H9 (cell line): ENCODE results near the gene GRM5. TPM values are rescaled to one million over a fixed set of nuclear protein-coding genes. Genes with fewer than 3 reads are reported as not detected.

Experiments
- DNase-seq: peaks from one replicate; pipeline ENCODE4 v3.0.0-alpha.2; 2017
- H2AFZ ChIP-seq: one replicate; pipeline ENCODE4 v1.6.1; 2013; ENCODE audit warnings: mild to moderate bottlenecking, low read length, control low read depth, moderate library complexity
- H2AK5ac ChIP-seq: 2 replicates; pipeline ENCODE4 v1.6.1; 2013; ENCODE audit warnings: low read length, control low read depth, mixed read lengths; ENCODE audit not compliant: insufficient read length
- H2BK120ac ChIP-seq: one replicate; pipeline ENCODE4 v1.6.1; 2013; ENCODE audit warnings: low read depth, mild to moderate bottlenecking, low read length, control low read depth, inconsistent platforms; ENCODE audit not compliant: poor library complexity, severe bottlenecking
- H2BK12ac ChIP-seq: 2 replicates; pipeline ENCODE4 v1.6.1; 2013; ENCODE audit warnings: low read length, control low read depth, mixed read lengths, low read depth; ENCODE audit not compliant: insufficient read length
- H2BK15ac ChIP-seq: 2 replicates; pipeline ENCODE4 v1.6.1; 2013; ENCODE audit warnings: low read depth, low read length, control low read depth
- H2BK20ac ChIP-seq: one replicate; pipeline ENCODE4 v1.6.1; 2013; ENCODE audit warnings: low read depth, mild to moderate bottlenecking, low read length, control low read depth, inconsistent platforms; ENCODE audit not compliant: poor library complexity, severe bottlenecking
- H2BK5ac ChIP-seq: 2 replicates; pipeline ENCODE4 v1.6.1; 2013; ENCODE audit warnings: low read length, control low read depth, mixed read lengths; ENCODE audit not compliant: insufficient read length
- H3K14ac ChIP-seq: 2 replicates; pipeline ENCODE4 v1.6.1; 2013; ENCODE audit warnings: low read length, control low read depth; ENCODE audit not compliant: insufficient read depth
- H3K18ac ChIP-seq: 2 replicates; pipeline ENCODE4 v1.6.1; 2013; ENCODE audit warnings: low read depth, mild to moderate bottlenecking, mixed read lengths, low read length, control low read depth; ENCODE audit not compliant: insufficient read length
- H3K23ac ChIP-seq: 2 replicates; pipeline ENCODE4 v1.6.1; 2013; ENCODE audit warnings: low read length, control low read depth, mixed read lengths, low read depth; ENCODE audit not compliant: insufficient read length
- H3K23me2 ChIP-seq: 2 replicates; pipeline ENCODE4 v1.6.1; 2013; ENCODE audit warnings: low read depth, mild to moderate bottlenecking, mixed read lengths, low read length, control low read depth; ENCODE audit not compliant: insufficient read length, poor library complexity, severe bottlenecking
- H3K27ac ChIP-seq: 2 replicates; pipeline ENCODE4 v1.5.1; 2013; ENCODE audit warnings: low read length, control low read depth, mixed read lengths, low read depth; ENCODE audit not compliant: insufficient read length
- H3K27me3 ChIP-seq: 2 replicates; pipeline ENCODE4 v1.6.1; 2013; ENCODE audit warnings: low read length, control low read depth, inconsistent platforms; ENCODE audit not compliant: insufficient read depth
- H3K4ac ChIP-seq: 2 replicates; pipeline ENCODE4 v1.6.1; 2013; ENCODE audit warnings: low read depth, mild to moderate bottlenecking, control low read depth, inconsistent platforms, low read length, moderate library complexity
- H3K4me1 ChIP-seq: 2 replicates; pipeline ENCODE4 v1.6.1; 2013; ENCODE audit warnings: low read length, control low read depth, inconsistent platforms; ENCODE audit not compliant: insufficient read depth
- H3K4me2 ChIP-seq: 2 replicates; pipeline ENCODE4 v1.6.1; 2013; ENCODE audit warnings: low read length, control low read depth, mixed read lengths; ENCODE audit not compliant: insufficient read length, insufficient read depth
- H3K56ac ChIP-seq: 2 replicates; pipeline ENCODE4 v1.6.1; 2013; ENCODE audit warnings: low read depth, mild to moderate bottlenecking, mixed read lengths, low read length, control low read depth; ENCODE audit not compliant: insufficient read length
- H3K79me1 ChIP-seq: 2 replicates; pipeline ENCODE4 v1.6.1; 2013; ENCODE audit warnings: low read depth, mild to moderate bottlenecking, moderate library complexity, low read length, control low read depth, inconsistent platforms; ENCODE audit not compliant: insufficient read depth, poor library complexity, severe bottlenecking
- H3K79me2 ChIP-seq: 2 replicates; pipeline ENCODE4 v1.6.1; 2013; ENCODE audit warnings: low read length, control low read depth, inconsistent platforms; ENCODE audit not compliant: insufficient read depth
- H3K9ac ChIP-seq: 2 replicates; pipeline ENCODE4 v1.6.1; 2013; ENCODE audit warnings: low read length, control low read depth, mixed read lengths; ENCODE audit not compliant: insufficient read length; ENCODE audit errors: extremely low read depth
- H3K9me3 ChIP-seq: one replicate; pipeline ENCODE4 v1.6.1; 2013; ENCODE audit warnings: low read depth, low read length, inconsistent platforms; ENCODE audit not compliant: control insufficient read depth
- H3T11ph ChIP-seq: one replicate; pipeline ENCODE4 v1.6.1; 2013; ENCODE audit warnings: mild to moderate bottlenecking, low read length, control low read depth, inconsistent platforms
- H4K20me1 ChIP-seq: one replicate; pipeline ENCODE4 v1.6.1; 2013; ENCODE audit not compliant: control insufficient read depth, insufficient read length, insufficient read depth
- H4K5ac ChIP-seq: 2 replicates; pipeline ENCODE4 v1.6.1; 2013; ENCODE audit warnings: low read depth, mild to moderate bottlenecking, mixed read lengths, low read length, control low read depth; ENCODE audit not compliant: insufficient read length
- H4K8ac ChIP-seq: replicated peaks from 2 replicates; pipeline ENCODE4 v1.6.1; 2013; ENCODE audit warnings: low read length, control low read depth, mixed read lengths, low read depth; ENCODE audit not compliant: insufficient read length
- H4K91ac ChIP-seq: 2 replicates; pipeline ENCODE4 v1.6.1; 2013; ENCODE audit warnings: low read depth, mild to moderate bottlenecking, moderate library complexity, mixed read lengths, low read length, control low read depth; ENCODE audit not compliant: insufficient read length
- H3K27ac Mint-ChIP-seq, 3 experiments: 2 replicates in 2 of 3; 3 replicates in 1 of 3; pipeline ENCODE4 v1.8.0; 2020 to 2021; ENCODE audit warnings: mixed read lengths in 3 of 3, mild to moderate bottlenecking in 1 of 3, moderate library complexity in 1 of 3
- H3K27me3 Mint-ChIP-seq: 2 replicates; pipeline ENCODE4 v1.8.0; 2021; ENCODE audit warnings: low read depth, mild to moderate bottlenecking, moderate library complexity, mixed read lengths
- H3K36me3 Mint-ChIP-seq, 3 experiments: 2 replicates in 2 of 3; 3 replicates in 1 of 3; pipeline ENCODE4 v1.8.0; 2020 to 2021; ENCODE audit warnings: low read depth in 3 of 3, mixed read lengths in 3 of 3; ENCODE audit not compliant: insufficient read depth in 1 of 3
- H3K4me1 Mint-ChIP-seq, 2 experiments: 2 replicates each; pipeline ENCODE4 v1.8.0; 2020; ENCODE audit warnings: mixed read lengths in 2 of 2
- H3K4me3 Mint-ChIP-seq, 2 experiments: 2 replicates in 1 of 2; 3 replicates in 1 of 2; pipeline ENCODE4 v1.8.0; 2020 to 2021; ENCODE audit warnings: mild to moderate bottlenecking in 2 of 2, mixed read lengths in 2 of 2, moderate library complexity in 1 of 2
- H3K9me3 Mint-ChIP-seq, 2 experiments: 2 replicates in 1 of 2; 3 replicates in 1 of 2; pipeline ENCODE4 v1.8.0; 2020; ENCODE audit warnings: mild to moderate bottlenecking in 2 of 2, mixed read lengths in 2 of 2, moderate library complexity in 1 of 2
- total RNA-seq: library from RNA; stranded (reverse); gene quantifications from 2 replicates; pipeline ENCODE4 v1.2.1, GENCODE V29; 2021
- TF ChIP-seq, protein P1 (sequence below): fragments of 200-600 bp; sonication (generic); conservative IDR thresholded peaks from 3 replicates; pipeline ENCODE4 v1.8.0; 2021; ENCODE audit warnings: antibody characterized with exemption, mild to moderate bottlenecking

The GRM5 gene
- total RNA-seq, 1 experiment from 2014 or later: not detected

DNA sequence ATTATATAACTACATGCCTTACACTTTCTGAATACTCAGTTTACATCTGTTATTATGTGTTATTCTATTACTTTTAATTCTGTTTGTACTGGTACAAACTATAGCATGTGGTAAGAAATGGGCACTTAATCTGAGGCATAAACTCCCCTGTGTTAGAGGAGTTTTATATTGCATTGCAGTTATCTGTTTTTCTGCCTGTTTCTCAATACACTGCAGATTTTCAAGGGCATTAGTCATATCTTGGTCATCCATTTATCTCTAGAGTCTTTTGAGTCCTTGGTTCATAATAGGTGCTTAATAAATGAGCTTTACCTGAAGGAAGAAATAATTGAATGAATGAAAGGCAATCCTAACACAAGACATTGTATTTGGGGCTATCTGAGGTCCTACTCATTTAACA, 545.4 kb downstream of the GRM5 start:
- Histone ChIP-seq H2BK12ac (no peak overlapping the region), H3K79me1 (no peaks in the 10 kb centered on the region), H2AK5ac (no peak overlapping the region), H4K20me1 (no peaks in the 10 kb centered on the region), H3T11ph (no peak overlapping the region), H3K18ac (no peak overlapping the region), H3K14ac (no peak overlapping the region), H4K8ac (no peak overlapping the region), H4K91ac (no peak overlapping the region), H3K23ac (no peak overlapping the region), H3K9ac (no peak overlapping the region), H3K23me2 (no peaks in the 10 kb centered on the region), H2BK5ac (no peak overlapping the region), H3K4me1 (peaks cover 2% of the 10 kb centered on the region; the same call in 1 of the 2 replicates), H3K56ac (no peak overlapping the region), H2BK20ac (no peak overlapping the region), H3K79me2 (no peaks in the 10 kb centered on the region), H3K27me3 (no peaks in the 10 kb centered on the region), H3K4ac (no peak overlapping the region), H3K4me2 (no peak overlapping the region), H2AFZ (no peak overlapping the region), H2BK15ac (no peak overlapping the region), H3K9me3 (no peaks in the 10 kb centered on the region), H4K5ac (no peak overlapping the region), H2BK120ac (no peak overlapping the region), H3K27ac (no peak overlapping the region)
- DNase-seq: no peak
- H3K36me3 Mint-ChIP-seq: 0 out of 7 replicates have a peak, but pooled peaks cover 0 to 1% (median 0%) of the 10 kb centered on the region in 3 experiments
- no peaks in the 10 kb centered on the region for H3K9me3 Mint-ChIP-seq
- peaks cover 13 to 17% of the 10 kb centered on the region in 2 experiments for H3K4me1 Mint-ChIP-seq
- TF ChIP-seq, protein P1, sequence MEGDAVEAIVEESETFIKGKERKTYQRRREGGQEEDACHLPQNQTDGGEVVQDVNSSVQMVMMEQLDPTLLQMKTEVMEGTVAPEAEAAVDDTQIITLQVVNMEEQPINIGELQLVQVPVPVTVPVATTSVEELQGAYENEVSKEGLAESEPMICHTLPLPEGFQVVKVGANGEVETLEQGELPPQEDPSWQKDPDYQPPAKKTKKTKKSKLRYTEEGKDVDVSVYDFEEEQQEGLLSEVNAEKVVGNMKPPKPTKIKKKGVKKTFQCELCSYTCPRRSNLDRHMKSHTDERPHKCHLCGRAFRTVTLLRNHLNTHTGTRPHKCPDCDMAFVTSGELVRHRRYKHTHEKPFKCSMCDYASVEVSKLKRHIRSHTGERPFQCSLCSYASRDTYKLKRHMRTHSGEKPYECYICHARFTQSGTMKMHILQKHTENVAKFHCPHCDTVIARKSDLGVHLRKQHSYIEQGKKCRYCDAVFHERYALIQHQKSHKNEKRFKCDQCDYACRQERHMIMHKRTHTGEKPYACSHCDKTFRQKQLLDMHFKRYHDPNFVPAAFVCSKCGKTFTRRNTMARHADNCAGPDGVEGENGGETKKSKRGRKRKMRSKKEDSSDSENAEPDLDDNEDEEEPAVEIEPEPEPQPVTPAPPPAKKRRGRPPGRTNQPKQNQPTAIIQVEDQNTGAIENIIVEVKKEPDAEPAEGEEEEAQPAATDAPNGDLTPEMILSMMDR: no peak
- H3K27me3 Mint-ChIP-seq: no peaks in the 10 kb centered on the region
- H3K27ac Mint-ChIP-seq: no peak overlapping the region
- no peak overlapping the region for H3K4me3 Mint-ChIP-seq
